Fibroblast of skin of right quadriceps (primary cell): ENCODE results near the gene YTHDF1.
A peak's percentile ranks its signal among the peaks of the same experiment; 100 is the strongest.
"Not testable (repeated sequence)": the region's sequence is repeated elsewhere in the genome, so short reads cannot be mapped to it uniquely, and the experiment has no call there.

Source experiments
- DNase-seq: peaks from one replicate; pipeline ENCODE4 v3.0.0-alpha.2; 2013

YTHDF1 gene

GRCh38 chr20:63225082-63225454, 9.1 kb upstream of the YTHDF1 start:
- no peak for DNase-seq

DNA sequence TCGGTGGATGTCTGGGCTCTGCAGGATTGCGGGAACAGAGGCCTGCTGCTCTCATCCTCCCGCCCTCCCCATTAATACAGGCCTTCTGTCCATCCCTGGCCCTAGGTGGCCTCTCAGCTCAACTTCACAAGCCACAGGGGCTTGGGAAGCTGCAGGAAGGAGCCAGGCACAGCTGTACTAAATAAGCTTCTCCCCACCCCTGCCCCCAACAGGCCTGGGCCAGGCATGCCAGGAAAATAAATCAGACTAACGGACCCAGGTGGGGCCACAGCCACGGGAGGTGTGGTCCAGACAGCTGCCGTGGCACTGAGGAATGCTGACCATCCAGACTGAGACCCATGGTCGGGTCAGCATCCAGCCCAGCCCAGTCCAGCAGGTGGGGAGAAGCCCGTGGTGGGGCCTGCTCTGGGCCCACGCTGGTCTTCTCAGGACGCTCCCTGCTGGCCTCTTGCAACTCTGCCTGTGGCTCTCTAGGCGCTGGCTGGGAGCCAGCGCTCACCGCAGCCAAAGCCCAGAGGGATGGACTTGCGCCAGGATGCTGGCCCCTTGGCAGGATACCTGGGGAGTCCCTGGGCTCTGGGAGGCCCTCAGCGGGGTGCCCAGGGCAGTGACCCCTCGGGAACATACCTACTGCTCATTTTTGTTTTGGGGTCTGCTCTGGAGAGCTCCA, 8.6 kb upstream of the YTHDF1 start:
- DNase-seq = peak; percentile 46

DNA sequence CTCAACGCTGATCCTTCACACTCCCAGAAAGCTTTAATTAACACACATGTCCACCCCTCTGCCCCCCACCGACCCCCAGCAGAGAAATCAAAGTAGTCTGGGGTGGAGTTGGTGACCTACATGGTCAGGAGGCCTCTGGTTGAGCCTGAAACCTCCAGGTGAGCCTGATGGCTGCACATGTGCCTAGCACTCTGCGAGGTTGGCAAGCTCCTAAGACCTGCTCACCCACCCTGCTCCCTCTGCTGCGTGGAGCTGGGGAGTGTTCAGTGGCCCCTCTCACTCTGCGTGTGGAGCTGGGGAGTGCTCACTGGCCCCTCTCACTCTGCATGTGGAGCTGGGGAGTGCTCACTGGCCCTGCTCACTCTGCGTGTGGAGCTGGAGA, 7.9 kb upstream of the YTHDF1 start:
- no peak for DNase-seq

DNA sequence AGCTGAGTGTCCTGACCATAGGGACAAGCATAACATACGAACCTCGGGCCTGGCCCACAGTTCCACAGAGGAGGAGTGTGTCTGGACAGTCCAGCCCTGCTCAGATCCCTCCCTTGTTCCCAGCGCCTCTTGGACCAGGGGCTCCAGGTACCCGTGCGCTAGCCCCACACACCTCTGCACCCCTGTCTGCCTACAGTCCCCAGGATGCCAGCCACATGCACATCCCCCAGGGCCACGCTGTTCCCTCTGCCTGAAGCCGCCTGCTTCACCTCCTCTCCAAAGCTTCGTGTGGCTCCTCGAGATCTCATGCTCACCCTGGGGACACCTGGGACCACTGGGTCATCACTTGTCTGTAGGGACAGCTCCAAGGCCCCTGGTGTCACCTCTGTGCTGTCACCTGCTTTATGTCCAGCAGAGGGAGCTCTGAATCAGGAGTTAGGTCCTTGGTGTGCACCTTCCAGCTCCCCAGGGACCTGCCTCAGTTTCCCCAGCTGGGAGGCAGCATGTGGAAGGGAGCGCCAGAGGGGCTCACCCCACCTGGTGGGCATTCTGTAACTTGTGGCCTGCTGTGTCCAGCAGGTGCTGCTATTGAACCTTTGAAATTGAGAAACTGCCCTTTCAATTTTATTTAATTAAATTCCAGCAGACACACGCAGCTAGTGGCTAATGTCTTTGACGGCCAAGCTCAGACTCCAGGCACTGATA, 7.3 kb upstream of the YTHDF1 start:
- peak; percentile 28 for DNase-seq

GRCh38 chr20:63222541-63222940, 6.6 kb upstream of the YTHDF1 start:
- no peak for DNase-seq

DNA sequence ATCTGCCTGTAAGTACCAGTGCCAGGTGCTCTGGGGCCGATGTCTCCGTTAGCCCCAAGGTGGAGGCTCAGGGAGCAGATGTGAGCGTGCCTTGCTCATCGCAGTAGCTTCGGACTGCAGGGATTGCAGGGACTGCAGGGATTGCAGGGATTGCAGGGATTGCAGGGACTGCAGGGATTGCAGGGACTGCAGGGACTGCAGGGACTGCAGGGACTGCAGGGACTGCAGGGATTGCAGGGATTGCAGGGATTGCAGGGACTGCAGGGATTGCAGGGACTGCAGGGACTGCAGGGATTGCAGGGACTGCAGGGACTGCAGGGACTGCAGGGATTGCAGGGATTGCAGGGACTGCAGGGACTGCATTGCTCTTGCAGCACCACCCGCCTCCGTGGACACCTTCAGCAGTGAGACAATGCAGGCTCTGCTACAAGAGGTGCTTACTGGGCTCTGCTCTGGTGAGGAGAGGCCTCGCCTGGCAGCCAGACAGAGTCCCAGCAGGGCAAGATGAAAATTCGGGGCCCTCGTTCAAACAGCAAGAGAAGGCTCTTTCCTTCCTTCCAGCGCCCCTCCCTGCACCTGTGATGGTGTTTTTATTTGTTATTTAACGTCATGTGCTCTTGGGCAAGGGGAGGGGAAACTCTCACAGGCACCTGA, 5.6 kb upstream of the YTHDF1 start:
- not testable (repeated sequence) for DNase-seq

- no peak for DNase-seq
Measured at GRCh38 chr20:63220696-63221399, 4.9 kb upstream of the YTHDF1 start.

DNA sequence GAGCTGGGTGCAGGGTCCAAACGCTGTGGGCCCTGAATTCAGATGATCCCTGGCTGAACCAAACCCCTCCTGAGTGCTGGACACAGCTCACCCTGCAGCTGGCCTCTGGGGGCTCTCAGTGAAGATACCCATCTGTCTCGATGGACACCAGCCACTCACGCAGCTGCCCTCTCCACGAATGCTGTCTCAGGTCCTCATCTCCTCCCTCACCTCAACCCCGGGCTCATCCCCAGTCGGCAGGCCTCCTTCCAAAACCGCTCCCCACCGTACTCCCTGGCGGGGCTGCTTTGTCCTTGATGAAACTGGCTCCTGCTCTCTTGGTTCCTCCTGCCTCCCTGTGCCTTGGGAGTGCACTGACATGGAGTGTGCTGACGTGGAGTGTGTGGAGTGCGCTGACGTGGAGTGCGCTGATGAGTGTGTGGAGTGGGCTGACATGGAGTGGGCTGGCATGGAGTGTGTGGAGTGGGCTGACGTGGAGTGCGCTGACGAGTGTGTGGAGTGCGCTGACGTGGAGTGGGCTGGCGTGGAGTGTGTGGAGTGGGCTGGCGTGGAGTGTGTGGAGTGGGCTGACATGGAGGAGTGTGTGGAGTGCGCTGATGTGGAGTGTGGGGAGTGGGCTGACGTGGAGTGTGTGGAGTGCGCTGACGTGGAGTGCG, 4.1 kb upstream of the YTHDF1 start:
- no peak for DNase-seq

DNA sequence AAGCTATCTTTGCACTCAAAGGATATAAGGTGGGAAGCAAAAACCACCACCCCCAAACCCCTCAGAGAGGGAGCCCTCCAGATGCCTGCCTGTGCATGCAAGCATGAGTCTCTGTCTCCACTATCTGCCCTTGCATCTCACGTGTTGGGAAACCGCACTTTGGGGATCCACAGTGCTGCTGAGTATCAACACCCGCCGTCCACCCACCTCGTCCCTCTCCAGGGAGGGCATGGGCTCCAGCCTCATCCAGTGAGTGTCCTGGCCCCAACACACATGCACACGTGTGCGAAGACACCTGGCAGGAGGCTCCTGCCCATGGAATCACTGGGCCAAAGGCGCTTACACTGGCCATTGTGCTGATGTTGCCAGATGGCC, 3.5 kb upstream of the YTHDF1 start:
- DNase-seq = no peak

DNA sequence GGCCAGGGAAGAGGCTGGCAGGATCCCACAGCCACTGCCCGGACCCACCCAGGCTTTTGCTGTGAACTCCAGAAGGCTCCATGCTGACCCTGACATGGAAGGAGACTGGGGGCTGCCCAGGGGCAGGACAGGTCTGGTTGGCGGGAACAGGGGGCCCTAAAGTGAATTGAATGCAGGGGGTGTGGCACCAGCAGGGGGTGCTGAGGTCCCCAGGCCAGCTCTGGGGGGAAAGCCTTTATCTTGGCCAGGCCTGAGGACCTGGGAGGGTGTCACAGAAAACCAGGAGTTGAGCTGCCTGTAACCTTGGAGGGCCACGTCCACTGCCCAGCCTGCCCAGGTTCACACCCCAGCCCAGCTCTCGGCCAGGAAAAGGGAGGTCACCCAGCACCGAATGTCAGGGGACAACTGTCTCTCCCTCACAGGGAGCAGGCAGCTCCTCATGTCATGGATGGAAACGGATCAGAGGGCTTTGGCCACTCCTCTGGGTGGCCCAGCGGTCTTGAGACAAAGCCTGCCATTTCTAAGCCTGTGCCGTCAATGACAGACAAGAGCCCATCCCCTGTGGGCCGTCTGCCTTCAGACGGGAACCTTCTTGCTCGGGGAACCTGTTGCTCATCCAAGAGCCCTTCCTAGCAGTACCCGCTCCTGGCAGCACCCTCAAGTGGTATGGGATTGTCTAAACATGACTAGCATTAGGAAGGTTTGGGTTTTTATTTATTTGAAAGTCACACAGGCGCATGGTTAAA, 2.9 kb upstream of the YTHDF1 start:
- DNase-seq = no peak

DNA sequence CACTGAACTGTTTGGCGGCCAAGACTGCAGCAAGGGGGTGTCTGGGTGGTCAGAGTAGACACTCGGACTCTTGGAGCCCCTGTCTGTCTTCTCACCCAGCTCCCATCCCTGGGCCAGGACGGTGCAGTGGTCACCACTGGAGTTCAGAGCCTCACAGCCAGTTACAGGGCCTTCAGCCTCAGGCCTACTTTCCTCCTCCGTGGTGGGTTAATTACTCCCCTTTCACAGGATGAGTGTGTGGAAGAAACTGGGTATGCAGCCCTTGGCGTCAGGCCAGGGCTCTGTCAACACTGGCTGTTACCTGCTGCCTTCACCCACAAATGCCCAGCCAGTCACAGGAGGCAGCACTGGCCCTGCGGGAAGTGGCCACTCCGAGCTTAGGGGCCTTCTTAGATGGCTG, 1.8 kb upstream of the YTHDF1 start:
- no peak for DNase-seq

DNA sequence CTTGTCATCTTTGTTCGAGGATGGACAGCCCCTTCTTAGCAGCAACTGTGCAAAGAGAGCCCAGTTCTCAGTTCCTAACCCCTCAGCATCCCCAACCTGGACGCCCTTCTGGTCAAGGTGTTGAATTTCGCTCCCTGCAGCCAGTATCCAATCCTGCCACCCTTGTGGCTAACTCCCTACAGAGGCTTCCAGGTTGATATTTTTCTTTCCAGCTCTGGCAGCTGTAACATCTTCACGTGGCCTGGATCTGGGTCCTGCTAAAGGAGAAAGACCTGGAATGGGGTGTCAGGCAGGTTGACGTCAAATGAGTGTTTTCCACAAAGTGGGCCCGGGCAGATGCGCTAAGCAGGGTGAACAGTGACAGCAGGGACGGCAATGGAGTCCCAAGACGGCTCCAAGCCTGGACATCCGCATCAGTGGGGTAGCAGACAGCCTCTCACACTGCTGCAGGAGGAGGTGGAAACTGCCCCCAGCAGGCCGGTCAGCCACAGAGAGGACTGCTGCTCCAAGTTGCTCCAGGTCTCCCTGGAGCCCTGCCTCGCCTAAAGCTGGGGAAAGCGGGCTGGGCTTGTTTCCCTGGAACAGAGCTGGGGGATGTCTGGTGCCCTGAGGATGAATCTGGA, 1.0 kb upstream of the YTHDF1 start:
- no peak for DNase-seq

- DNase-seq = peak; percentile 32
Measured at GRCh38 chr20:63215101-63216040, 560 bp downstream of the YTHDF1 start.

- DNase-seq = no peak
Measured at GRCh38 chr20:63214514-63214913, 1.4 kb downstream of the YTHDF1 start.

- no peak for DNase-seq
Measured at GRCh38 chr20:63212792-63213191, 3.1 kb downstream of the YTHDF1 start.

- no peak for DNase-seq
Measured at GRCh38 chr20:63212393-63212730, 3.6 kb downstream of the YTHDF1 start.

GRCh38 chr20:63210011-63210605, 5.8 kb downstream of the YTHDF1 start:
- no peak for DNase-seq

DNA sequence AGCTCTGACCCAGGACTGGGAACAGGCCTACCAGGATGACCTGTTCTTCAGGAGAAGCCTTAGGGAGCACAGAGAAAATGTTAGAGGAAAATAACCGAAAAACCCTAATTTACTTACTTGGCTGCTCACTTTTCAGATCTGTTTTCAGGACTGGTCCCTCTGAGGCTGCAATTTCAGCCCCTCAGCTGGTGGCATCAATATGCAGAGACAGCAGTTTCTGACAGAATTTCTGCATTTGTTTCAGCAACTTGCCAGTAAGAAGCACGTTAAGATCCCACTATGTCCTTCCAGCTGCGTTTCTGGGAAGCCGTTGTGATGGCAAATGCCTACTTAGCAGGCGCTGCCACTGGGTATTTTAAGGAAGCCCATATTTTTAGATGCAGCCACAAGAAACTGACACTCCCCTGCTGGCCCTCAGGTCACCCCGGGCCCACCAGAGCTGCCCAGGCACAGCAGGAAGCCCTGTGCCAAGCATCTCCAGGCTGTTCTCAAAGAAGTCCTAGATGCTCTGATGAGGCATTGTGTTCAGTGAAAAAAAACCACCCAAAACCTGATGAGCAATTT, 7.5 kb downstream of the YTHDF1 start:
- DNase-seq = no peak

DNA sequence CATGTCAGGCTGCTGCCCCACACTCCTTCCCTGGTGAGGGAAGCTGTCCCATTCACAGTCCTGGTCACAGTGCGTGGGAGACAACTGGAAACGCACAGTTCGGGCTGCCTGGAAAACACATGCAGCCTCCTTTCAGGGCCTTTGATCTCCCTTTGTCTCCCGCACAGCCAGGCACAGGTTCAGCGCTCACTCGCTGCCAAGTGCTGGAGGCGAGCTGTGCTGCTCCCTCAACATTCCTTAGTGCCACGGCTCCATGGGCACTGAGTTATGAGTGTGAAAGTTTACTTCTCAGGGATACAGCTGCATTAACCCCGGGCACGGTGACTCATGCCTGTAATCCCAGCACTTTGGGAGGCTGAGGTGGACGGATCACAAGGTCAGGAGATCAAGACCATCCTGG, 9.1 kb downstream of the YTHDF1 start:
- no peak for DNase-seq

DNA sequence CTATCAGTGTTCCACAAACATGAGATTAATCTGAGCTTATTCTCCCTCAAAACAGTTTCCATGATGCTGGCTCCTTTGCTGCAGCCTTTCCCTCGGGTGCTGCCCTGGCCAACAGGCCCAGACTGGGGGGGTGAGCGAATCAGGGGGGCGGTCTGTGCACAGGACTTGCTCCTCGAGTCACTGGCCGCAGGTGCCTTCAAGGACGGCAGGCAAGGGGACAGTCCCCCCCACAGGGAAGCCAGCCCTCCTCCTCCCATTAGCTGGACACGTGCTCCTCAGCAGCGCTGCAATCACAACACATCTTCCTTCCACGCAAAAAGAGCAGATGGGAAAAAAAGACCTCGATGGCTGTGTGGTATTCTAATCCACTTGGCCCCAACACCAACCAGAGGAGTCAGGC, 10.0 kb downstream of the YTHDF1 start:
- DNase-seq = no peak
